ENCODE data around the gene ZC2HC1C.

The ZC2HC1C gene

GRCh38 chr14:75070383-75070782 lies 942 bp downstream of the ZC2HC1C start:
- no peak for TF ChIP-seq CTCF (IDR thresholded peaks at IDR 0.05; ENCODE audit: low read depth, low read length, missing control alignments)
- no peak for DNase-seq (ENCODE audit: low read depth)
- no peak overlapping the region for H3K4me3 ChIP-seq (ENCODE audit: low read depth, low read length)

DNA sequence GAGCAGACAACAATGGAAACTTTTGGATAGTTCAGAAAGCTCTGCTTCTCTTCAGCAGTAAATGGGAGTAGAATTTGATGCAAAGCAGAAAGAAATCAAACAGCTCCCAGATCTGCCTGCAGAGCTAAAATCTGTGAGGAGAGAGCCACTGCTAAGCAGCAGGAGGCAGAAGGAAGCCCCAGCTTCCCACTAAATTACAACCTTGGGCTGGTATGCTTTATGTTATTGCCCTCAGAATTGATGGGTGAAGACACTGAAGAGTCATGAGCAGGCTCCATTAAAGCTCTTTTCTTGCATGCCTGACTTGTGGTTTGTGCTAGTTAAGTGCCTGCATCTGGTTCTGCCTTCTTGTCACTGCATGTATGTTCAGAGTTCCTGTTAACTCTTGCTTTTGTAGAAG lies 8.4 kb downstream of the ZC2HC1C start:
- no peak overlapping the region for H3K4me3 ChIP-seq (ENCODE audit: low read depth, low read length)
- no peak for TF ChIP-seq CTCF (IDR thresholded peaks at IDR 0.05; ENCODE audit: low read depth, low read length, missing control alignments)
- DNase-seq (ENCODE audit: low read depth) = no peak

DNA sequence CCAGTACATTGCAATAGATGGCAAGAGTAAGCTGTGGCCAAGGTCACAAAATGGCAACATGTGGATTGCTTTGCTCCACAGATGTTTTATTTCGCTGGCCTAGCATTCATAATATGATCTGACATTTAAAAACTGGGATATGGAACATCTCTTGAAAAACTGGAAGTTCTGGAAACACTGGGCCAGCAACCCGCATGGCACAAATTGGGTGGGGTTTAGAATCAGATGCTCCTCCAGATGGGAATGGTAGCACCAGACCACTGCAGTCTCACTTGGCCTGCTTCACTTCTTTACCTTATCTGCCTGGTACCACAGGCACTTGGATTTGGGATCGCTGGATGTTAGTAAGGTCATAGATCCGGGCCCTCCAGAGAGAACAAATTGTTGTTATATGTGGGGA lies 10.1 kb downstream of the ZC2HC1C start:
- no peak overlapping the region for H3K4me3 ChIP-seq (ENCODE audit: low read depth, low read length)
- TF ChIP-seq CTCF (IDR thresholded peaks at IDR 0.05; ENCODE audit: low read depth, low read length, missing control alignments) = no peak
- no peak for DNase-seq (ENCODE audit: low read depth)

- H3K4me3 ChIP-seq (ENCODE audit: low read depth, low read length) = no peak overlapping the region
- no peak for DNase-seq (ENCODE audit: low read depth)
- TF ChIP-seq CTCF (IDR thresholded peaks at IDR 0.05; ENCODE audit: low read depth, low read length, missing control alignments) = no peak
These were observed 12.3 kb downstream of the ZC2HC1C start for GRCh38 chr14:75081660-75082229.

DNA sequence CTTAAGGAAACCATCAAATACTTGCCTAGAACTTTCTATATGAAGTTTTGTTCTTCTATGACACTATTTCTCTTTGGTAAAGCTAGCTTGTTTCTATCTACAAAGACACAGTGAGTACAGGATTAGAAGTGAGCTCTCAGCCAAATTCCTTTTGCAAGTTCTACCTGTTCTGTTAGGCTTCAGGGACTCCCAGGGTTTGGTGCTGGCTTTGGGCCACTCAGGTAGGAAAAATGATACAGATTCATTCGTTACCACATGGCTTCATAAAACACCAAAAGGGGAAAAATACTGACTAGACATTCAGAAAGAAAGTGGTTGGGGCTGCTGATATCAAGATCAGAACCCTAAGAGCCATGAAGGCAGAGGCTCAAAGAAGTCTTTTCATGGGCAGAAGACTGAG lies 13.8 kb downstream of the ZC2HC1C start:
- TF ChIP-seq CTCF (IDR thresholded peaks at IDR 0.05; ENCODE audit: low read depth, low read length, missing control alignments) = no peak
- H3K4me3 ChIP-seq (ENCODE audit: low read depth, low read length) = no peak overlapping the region
- no peak for DNase-seq (ENCODE audit: low read depth)

DNA sequence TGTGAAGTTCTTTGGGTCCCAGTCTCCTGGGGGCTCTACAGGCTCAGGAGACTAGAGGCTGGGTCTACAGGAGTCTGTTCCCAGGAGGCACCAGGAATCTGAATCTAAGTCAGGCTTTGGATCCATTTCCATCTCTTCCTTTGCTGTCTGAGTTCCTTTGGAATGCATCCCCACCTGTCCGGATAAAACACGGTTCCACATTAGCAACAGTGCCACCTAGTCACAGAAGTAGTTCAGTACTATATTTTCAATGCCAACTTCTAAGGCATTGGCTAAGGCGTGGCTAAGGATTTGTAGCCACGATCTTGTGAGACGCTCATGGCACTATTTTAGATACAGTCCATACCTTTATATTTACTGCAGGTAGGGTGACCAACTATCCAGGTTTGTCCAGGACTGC lies 15.1 kb downstream of the ZC2HC1C start:
- DNase-seq (ENCODE audit: low read depth) = no peak
- TF ChIP-seq CTCF (IDR thresholded peaks at IDR 0.05; ENCODE audit: low read depth, low read length, missing control alignments) = no peak
- H3K4me3 ChIP-seq (ENCODE audit: low read depth, low read length) = no peak overlapping the region

DNA sequence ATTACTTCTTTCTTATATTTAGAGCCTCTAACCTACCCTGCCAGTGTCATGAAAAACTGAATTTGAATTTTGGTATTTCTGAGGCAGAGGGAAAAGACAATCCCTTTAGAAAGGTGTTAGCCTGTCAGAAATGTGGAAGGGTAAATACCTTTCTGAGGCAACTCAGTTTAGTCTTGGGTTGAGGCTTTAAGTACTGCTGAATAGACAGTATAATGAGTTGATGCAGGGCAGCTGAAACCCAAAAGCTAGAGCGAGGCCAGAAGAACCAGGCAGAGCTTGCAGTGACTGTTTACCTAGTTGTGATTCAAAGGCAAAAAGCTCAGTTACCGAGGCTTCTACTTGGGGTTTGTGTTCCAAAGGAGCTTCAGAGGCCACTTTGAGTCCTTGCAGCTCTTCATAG lies 18.7 kb downstream of the ZC2HC1C start:
- no peak for TF ChIP-seq CTCF (IDR thresholded peaks at IDR 0.05; ENCODE audit: low read depth, low read length, missing control alignments)
- no peak for DNase-seq (ENCODE audit: low read depth)
- no peak overlapping the region for H3K4me3 ChIP-seq (ENCODE audit: low read depth, low read length)

All from GM12864 (cell line).